DOHH2 (cell line): ENCODE results near the gene EMID1.

Experiments used
- EZH2phosphoT487 ChIP-seq: fragments of 200-600 bp; sonication (generic); IDR thresholded peaks from 2 replicates; pipeline ENCODE4 v1.6.1; 2017; ENCODE audit warnings: borderline replicate concordance, mild to moderate bottlenecking, antibody characterized with exemption, low read length, moderate library complexity, mixed read lengths
- TF ChIP-seq, protein P1 (sequence below): fragments of 200-600 bp; sonication (generic); IDR thresholded peaks from one replicate; pipeline ENCODE4 v1.5.1; 2014; ENCODE audit warnings: antibody characterized with exemption, mild to moderate bottlenecking, low read depth, low read length; ENCODE audit not compliant: poor library complexity, severe bottlenecking

GRCh38 chr22:29205594-29206371 lies at the start of gene EMID1:
- TF ChIP-seq, protein P1, sequence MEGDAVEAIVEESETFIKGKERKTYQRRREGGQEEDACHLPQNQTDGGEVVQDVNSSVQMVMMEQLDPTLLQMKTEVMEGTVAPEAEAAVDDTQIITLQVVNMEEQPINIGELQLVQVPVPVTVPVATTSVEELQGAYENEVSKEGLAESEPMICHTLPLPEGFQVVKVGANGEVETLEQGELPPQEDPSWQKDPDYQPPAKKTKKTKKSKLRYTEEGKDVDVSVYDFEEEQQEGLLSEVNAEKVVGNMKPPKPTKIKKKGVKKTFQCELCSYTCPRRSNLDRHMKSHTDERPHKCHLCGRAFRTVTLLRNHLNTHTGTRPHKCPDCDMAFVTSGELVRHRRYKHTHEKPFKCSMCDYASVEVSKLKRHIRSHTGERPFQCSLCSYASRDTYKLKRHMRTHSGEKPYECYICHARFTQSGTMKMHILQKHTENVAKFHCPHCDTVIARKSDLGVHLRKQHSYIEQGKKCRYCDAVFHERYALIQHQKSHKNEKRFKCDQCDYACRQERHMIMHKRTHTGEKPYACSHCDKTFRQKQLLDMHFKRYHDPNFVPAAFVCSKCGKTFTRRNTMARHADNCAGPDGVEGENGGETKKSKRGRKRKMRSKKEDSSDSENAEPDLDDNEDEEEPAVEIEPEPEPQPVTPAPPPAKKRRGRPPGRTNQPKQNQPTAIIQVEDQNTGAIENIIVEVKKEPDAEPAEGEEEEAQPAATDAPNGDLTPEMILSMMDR = no peak
- no peak for TF ChIP-seq EZH2phosphoT487
